Stimulated activated CD8-positive, alpha-beta memory T cell treated with anti-CD3 and anti-CD28 coated beads, Interleukin-2, amount 100 ng/mL, for 48 hours (primary cell): ENCODE data around the gene NRGN.

Experiments
- DNase-seq, 2 donors: peaks; one replicate each; pipeline ENCODE4 v3.0.0-alpha.2; 2020; ENCODE audit warnings: low read depth in 2 of 2

The NRGN gene

DNA sequence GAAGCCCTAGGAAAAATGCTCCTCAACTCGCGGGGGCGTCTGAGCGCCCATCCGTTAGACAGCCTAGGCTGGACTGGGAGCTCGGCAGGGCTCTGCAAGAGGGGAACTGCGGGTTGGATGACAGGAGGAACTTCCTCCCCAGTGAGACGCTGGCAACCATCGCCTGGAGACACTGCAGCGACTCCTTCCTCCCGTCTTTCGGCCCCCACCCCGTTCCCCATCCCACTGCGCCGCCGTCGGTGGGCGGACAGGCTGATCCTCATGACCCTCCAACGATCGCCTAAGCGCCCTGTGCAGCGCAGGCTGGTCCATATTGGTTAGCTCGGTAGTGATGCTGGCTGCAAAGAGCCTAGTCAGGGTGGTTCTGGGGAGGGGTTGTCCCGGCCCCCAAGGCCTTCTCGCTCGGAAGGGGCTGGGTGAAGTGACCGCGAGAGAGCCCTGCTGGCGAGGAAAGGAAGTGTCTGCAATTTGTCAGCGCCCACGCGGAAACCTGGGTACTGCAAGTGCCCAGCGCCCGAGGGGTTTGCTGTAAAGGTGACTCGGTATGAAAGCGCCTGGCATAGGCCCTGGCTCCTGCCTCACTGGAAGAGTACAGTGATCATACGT, 638 bp downstream of the NRGN start:
- peak in 1 of 2 donors; percentile 44 for DNase-seq

DNA sequence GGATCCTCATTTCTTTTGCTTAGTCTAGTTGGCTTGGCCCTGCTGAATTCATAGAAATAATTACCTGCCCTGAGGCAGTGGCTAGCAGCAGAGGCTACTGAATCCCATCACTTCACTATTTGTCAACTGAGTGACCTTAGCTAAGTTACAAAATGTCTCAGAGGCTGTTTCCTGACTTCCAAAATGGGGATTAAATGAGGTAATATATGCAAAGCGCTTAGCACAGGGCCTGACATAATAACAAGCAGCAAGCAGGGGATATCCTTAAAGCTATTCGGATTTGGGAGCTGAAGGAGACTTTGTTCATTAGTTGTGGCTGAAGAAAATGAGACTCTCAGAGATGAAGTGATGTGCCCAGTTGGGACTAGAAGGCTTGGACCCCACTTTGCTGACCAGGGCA, 2.8 kb downstream of the NRGN start:
- DNase-seq: no peak

DNA sequence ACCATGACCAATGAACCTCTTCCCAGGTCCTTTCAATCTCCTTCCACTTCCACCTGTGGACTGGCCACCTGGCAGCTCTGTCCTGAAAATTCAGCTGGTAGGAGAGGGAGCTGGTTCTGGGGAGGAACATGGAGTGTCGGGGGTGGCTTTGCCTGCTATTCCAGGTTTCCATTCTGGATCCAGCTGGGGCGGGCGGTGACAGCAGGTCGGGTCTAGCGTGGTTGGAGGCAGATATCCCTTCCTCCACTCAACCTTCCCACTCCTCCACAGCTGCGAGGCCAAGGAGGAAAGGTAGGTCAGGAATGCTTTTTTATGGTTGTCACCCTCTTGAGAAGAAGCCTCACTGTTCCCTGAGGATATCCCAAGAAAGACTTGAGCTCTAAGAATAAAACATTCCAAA, 3.3 kb downstream of the NRGN start:
- no peak for DNase-seq

DNA sequence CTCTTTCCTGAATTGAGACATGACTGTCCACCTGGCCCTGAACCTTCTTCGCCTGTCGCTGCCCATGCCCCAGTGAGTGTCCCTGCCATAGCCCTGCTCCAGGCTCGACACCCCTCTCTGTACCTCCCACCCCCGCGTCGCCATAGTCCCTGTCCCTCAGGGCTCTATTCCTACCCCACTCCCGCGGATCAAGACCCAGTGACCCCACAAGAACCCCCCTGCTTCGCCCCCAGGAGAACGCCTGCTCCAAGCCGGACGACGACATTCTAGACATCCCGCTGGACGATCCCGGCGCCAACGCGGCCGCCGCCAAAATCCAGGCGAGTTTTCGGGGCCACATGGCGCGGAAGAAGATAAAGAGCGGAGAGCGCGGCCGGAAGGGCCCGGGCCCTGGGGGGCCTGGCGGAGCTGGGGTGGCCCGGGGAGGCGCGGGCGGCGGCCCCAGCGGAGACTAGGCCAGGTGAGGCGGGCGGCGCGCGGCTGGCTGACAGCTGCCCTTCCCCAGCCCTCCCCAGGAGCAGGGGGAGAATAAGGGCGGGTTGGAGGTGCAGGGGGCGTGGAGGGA, 5.6 kb downstream of the NRGN start:
- no peak for DNase-seq

DNA sequence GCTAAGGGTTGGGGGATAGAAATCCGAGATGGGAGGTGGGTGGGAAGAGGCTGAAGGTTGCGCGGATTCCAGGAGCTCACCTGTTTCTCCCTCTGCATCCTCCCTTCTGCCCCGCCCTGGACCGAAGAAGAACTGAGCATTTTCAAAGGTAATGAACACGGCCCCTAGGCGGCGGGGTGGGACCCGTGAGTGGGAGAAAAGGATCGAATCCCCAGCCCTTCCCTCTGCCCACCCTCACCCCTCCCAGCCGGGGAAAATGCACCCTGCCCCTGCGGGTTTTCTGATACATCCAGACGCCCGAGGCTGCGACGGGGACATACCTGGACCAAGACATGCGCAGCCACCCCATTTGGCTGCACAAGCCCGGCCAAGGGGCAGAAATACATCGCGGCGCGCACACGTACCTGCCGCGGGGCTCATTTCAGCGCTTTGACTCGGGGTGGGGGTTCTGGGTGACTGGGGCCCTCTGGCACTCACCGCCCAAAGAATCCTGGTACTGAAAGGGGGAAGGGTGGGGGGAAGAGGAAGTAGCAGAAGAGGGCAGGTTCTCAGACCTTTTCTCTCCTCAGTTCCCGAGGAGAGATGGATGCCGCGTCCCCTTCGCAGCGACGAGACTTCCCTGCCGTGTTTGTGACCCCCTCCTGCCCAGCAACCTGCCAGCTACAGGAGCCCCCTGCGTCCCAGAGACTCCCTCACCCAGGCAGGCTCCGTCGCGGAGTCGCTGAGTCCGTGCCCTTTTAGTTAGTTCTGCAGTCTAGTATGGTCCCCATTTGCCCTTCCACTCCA, 6.3 kb downstream of the NRGN start:
- peak in 1 of 2 donors; percentile 32 for DNase-seq

DNA sequence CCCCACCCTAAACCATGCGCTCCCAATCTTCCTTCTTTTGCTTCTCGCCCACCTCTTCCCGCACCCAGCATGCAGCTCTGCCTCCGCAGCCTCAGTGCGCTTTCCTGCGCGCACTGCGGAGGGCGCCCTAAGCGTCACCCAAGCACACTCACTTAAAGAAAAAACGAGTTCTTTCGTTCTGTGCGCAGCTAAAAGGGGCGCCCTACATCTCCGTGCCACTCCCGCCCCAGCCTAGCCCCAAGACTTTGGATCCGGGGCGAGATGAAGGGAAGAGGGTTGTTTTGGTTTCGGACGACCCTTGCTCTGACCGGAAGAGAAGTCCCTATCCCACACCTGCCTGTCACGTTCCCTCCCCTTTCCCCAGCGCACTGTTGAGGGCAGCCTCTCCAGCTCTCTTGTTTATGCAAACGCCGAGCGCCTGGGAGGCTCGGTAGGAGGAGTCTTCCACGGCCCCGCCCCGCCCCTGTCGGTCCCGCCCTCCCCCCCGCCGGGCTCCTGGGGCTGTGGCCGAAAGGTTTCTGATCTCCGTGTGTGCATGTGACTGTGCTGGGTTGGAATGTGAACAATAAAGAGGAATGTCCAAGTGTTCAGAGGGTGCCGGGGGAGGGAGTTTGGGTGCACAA, 7.0 kb downstream of the NRGN start:
- peak; percentile 66 to 69 for DNase-seq

DNA sequence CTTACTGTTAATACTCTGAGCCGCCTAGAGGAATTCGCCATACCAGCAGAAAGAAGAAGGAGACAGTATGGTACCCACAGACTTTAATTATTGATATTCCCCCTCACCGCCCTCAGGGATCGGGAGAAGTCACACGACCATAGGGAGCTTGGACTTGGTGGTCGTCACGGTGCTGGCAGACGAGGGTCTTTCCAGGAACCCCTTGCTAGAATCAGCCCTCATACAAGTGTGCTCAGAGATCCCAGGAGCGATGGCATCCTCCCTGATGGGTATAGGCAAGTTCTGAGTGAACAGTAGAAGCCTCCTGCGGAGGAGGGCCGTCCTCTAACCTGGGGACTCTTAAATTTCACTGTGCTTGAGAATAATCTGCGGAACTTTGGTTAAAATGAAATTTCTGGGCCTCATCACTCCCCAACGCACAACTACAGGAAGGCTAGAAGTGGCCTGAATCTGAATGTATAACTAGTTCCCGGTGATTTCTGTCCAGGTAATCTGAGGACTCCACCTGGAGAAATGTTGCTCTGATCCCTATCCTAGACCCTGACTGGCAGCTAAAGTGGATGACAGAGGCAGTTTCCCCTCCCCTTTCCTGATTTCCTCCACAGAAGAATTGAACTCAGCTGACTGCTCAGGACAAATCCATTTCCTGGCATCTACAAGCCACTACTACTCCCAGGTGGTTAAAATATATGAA, 7.8 kb downstream of the NRGN start:
- DNase-seq: no peak

DNA sequence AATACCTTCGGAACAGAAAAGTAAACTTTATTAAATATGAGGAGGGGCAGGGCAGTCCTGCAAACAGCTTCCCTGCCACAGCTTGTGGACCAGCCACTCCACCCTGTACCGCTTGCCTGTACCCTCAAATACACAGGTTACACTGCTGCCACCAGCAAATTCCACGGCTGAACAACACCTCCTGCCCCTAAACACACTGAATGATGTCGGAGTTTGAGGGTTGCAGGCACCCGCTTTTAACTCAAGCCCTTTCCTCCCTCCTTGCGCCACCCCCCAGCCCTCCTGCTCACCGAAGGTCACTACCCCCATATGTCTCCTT, 8.3 kb downstream of the NRGN start:
- no peak for DNase-seq

DNA sequence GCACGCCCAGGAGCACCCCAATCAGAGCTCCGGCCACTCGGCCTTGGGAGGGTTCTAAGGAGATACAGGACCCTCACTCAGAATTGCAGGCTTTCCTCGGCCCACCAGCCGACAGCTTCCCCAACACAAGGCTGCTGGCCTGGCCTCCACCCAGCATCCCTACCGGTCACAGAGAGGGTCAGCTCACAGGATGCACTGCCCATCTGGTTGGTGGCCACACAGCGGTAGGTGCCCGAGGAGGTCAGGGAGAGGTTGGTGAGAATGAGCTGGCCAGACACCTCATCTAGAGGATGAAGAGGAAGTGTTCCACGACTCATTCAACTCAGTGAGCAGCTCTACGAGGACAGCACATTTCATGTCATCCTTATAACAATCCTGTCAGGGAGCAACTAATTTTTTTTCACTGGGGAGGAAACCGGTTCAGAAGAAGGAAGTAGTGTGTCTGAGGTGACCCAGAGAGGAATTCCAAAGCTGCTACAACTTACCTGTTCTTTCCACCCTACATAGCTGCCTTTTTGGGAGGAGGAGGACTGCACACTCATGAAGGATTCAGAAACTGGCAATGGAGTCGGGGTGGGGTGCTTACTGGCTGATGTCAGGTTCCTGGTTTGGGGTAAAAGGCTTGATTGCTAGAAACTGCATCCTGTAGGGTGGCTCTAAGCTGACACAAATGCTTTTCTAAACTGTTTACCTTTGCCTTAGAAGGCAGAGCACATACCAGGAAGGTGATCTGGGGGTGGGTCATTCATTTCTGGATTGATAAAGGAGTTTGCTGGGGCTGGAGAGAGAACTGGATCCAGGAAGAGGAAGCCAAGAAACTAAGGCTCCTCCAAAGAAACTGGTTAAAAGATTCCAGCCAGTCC, 9.0 kb downstream of the NRGN start:
- DNase-seq: no peak

DNA sequence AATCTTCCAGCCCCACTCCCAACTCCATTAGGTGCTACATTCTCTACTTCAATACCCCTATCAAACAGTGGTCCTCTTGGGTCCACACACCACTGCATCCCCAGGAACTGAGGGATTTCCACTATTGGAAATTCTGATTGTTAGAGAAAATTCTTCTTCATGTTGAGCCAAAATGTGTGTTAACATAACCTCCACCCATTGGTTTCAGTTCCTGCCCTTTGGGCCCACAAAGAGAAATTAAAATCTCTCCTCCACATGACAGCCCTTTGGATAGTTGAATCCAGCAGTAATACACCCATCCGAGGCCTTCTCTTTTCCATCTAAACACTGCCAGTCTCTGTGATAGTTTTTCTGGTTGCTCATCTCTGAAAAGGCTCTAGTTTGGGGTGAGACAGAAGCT, 10.2 kb downstream of the NRGN start:
- DNase-seq: no peak

DNA sequence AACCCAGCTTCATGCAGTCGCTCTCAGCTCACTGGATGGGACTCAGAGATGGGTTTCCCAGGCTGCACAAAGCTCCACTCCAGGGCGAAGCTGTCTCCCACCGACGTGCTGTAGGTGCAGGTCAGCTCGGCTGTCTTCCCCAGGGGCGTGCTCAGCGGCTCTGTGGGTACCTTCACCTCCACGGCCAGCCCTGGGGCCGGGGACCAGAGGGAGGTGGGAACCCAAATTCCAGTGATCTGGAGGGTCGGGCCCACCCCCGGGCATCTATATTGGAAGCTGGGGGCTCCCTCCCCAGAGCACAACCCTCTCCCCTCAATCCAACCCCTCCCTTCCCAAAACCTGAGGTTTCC, 11.6 kb downstream of the NRGN start:
- DNase-seq: no peak

DNA sequence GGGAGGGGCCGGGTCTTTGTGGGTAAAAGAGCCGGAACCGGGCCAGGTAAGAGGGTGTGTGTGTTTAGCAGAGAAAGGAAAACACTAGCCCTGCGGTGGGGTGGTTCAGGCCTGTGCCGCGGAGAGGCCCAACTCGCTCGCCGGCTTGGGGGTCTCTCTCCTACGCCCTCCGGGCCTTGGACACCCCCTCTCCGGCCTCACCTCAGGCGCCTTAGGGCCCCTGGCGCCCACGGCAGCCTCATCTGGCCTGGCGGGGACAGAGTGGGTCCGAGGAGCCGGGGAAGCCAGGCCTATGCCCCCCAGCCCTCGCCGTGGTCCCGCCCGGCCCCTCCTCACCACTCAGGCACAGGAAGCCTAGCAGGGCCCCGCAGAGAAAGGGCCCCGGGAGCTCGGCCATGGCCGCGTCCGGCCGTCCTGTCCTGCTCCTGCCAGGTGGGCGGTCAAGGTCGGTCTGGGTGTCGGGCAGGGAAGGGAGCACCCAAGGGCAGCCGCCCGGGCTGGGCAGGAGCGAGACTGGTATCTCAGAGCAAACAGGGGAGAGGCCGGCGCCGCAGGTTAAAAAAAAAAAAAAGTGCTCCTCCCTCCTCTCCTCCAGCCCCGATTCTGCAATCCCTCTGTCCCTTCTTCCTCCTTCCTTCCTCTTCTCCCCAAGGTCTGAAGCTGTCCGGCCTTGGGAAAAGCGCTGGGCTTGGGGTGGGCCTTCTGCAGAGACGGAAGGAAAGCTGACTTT, 12.2 kb downstream of the NRGN start, which contains the start of gene VSIG2:
TSS of gene VSIG2 (minus strand) at position 515 of the 730 bp plus-strand sequence. CDS start at position 397, 118 bp downstream.
- no peak for DNase-seq

DNA sequence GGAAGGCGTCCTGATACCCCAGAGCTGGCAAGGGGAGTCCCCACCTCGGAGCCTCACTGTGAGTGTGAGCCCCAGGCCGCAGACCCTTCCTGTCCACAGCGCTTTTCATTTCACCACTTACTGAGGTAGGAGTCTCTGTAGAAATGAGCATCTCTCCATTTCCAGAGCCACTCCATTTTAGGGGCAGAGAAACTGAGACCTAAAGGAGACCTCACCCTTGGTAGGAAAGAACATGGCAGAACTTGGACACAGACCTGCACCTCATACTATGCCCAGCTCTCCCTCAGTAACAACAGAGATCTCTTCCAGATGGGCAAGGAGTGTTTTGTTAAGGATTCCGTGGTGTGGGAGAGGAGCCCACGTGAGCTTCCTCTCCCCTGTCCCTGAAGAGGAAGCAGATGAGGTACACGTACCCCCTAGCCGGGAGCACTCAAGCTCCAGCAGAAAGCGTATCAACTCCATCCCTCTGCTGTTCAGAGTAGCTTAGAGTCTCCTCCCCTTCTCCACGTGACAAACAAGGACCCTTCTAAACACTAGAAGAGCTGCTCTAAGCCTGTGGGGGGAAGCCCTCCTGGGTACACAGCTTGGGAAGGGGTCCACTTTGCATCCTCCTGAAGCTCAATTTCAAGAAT, 12.8 kb downstream of the NRGN start:
- DNase-seq: no peak

DNA sequence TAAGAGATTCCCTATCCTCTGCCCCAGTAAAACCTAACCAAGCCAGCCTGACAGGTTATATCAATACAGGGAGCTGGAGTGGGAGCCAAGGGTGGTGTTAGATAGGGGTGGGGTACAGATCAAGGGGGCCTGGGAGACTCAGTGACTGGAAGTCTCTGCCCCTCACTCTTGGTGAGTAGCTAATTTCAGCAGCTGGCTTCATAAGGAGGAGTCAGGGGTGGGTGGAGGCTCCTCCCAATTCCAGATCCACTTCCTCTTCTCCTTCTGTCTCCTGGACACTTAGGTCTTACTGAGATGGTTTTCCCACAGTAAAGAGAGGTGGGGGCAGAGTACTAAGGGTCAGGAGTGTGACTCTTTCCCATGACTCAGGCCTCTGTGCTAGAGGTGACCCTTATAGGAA, 13.5 kb downstream of the NRGN start:
- DNase-seq: no peak

DNA sequence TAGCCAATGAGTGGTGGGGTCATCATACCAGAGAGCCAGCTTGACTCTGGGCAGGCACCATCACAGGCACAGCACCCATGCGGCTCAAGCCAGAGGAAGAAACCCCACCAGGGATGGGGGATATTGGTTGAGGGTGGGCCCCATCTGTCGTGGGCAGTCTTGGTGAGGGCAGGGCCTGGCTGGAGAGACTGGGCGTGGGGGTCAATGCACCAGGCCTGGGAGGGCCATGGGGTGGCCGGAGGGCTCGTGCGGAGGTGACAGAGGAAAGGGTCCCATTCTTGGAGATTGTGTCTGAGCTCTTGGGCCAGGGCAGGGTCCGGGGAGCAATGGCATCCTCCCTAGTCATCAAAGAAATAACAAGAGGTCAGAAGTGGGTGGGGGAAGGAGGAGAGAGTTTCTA, 13.9 kb downstream of the NRGN start:
- DNase-seq: no peak

DNA sequence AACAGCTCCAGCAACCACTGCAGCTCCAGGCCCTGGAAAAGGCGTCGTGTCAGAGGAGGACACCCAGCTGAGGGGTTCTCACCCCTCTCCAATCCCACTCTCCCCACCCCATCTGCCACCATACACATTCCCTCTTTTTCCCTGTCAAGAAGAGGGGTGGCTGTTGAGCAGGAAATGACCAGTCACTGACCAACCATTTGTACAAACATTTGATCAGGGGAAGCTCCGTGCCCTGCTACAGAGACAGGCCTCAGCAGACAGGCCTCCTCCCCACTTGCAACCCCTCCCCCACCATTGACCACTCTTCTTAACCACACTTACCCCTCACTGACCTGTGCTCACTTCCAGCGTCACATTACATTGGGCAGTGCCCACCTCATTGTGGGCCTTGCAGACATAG, 14.6 kb downstream of the NRGN start:
- no peak for DNase-seq

DNA sequence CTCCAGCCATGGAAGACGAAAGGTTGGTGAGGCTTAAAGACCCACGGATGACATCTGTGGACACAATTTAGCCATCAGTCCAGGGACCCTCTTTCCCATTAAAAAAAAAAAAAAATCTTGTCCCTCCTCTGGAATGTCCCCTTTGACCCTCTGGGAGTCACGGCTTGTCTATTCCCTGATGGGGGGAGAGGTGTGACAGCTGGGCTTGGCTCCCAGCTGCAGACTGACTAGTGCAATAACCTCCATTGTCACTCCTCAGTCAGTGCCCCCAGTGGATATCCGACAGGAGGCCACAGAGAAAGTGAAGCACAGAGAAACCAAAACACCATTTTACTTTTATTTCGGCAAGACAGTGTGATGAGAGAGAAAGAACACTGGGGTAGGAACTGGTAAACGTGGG, 15.0 kb downstream of the NRGN start:
- DNase-seq: no peak

DNA sequence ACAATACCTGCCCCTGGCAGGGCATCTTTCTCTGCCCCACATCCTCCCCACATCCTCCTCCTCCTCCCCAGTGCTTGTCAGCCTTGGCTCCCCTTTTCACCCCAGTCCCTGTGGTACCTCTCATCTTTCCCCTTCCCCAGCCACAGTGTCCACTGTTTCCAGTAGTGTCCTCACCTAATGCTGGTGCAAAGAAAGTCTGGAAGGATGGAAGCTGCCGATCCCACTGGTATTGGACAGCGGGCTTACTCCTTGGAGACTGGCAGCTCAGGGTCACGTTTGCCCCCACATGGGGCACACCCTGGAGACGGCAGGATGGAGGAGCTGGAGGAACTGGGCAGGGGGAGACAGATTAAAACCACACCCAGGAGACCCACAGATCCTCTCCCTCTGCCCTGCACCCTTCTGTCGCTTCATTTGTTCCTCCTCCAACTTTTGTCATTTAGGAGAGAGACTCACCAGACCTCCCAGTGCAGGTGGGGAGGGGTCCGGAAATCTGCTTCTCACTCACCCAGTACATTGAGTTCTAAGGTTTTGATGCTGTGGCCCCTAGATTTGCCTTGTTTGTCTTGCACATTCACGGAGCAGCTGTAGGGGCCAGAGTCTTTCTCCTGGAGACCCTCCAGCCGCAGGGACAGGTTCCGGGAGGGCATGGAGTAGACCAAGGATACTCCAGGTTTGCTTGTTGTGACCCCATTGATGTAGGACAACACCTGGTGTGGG, 16.5 kb downstream of the NRGN start:
- no peak for DNase-seq

DNA sequence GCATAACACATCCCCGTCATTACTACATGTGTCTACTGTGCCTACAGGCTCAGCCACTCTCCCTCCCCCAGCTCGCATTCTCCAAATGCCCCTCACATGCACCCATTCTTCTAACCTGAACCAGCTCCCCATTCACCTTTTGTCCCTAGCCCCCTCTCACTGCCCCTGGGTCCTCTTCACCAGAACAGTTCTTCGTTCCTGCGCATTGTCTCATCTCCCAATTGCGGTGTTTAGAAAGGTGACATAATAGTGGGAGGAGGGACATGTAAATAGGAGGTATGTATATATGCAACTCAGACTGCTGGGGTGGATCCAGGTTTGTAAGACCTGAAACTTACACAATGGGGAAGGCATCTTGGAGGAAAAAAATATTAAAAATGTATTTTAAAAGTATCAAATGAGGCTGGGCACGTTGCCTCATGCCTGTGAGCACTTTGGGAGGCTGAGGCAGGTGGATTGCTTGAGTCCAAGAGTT, 17.0 kb downstream of the NRGN start:
- DNase-seq: no peak
